Body of pancreas (tissue), 4 donors: ENCODE data around the gene NEB.

Experiments
- CTCF ChIP-seq, 7 experiments: fragments of 450-650 bp in 4 of 7; fragments of 200-600 bp in 3 of 7; sonication (generic) in 3 of 7; IDR thresholded peaks; one replicate each; pipeline ENCODE4 v1.5.1; 2016 to 2019; ENCODE audit warnings: antibody characterized with exemption in 7 of 7
- POLR2A ChIP-seq, 3 donors: fragments of 450-650 bp; IDR thresholded peaks; one replicate each; pipeline ENCODE4 v1.6.1; 2016; ENCODE audit warnings: antibody characterized with exemption in 3 of 3, mild to moderate bottlenecking in 2 of 3

- TF ChIP-seq CTCF (IDR thresholded peaks at IDR 0.05): no peak
- no peak for TF ChIP-seq POLR2A (IDR thresholded peaks at IDR 0.05)
Observed at GRCh38 chr2:151657667-151658076, 76.6 kb downstream of the NEB start.
